HG02970 (cell line): ENCODE measurements around the gene HILPDA.
"Not testable (repeated sequence)": the region's sequence is repeated elsewhere in the genome, so short reads cannot be mapped to it uniquely, and the experiment has no call there.

ENCODE experiments used
- ATAC-seq: cut with Tn5 transposase; IDR thresholded peaks from one replicate; pipeline ENCODE4 v1.9.1; 2021; ENCODE audit warnings: mild to moderate bottlenecking, moderate library complexity, moderate number of reproducible peaks; ENCODE audit not compliant: unreplicated experiment, low FRiP score

HILPDA gene

DNA sequence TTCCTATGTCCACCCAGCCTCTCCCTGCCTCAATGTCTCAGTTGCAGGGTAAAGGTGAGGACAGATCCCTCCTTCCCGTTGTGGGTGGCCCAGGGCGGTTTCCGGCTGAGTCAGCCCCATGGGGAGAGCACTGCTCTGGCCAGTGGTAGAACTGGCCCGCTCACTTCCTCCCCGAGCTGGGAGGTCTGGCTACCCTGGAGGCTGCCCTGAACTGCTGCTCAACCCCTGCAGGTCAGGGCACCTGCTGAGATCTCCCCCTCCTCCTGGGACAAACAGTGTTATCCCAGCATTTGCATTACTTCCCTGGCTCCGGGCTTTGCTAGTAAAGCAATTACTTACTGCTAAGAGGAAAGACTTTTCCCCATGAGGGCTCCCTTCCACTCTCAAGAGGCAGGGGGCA, 24.5 kb upstream of the HILPDA start:
- no peak for ATAC-seq

DNA sequence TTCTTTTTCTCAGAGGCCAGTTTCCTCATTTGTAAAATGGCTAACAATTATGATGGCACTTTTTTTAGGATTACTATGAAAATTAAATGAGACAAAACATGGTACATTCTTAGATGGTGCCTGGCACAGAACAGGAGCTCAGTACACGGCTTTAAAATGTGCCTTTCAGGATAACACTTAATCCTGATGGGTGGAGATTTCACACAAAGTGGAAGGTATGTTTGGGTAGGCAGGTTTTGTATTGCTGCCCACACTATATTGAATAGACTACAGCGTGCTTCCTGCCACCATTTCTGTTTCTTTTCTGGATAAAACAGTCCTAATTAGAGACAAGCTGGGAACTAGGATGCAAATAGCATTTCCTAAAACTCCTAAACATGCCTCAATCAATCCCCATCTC, 23.9 kb upstream of the HILPDA start:
- ATAC-seq = no peak

DNA sequence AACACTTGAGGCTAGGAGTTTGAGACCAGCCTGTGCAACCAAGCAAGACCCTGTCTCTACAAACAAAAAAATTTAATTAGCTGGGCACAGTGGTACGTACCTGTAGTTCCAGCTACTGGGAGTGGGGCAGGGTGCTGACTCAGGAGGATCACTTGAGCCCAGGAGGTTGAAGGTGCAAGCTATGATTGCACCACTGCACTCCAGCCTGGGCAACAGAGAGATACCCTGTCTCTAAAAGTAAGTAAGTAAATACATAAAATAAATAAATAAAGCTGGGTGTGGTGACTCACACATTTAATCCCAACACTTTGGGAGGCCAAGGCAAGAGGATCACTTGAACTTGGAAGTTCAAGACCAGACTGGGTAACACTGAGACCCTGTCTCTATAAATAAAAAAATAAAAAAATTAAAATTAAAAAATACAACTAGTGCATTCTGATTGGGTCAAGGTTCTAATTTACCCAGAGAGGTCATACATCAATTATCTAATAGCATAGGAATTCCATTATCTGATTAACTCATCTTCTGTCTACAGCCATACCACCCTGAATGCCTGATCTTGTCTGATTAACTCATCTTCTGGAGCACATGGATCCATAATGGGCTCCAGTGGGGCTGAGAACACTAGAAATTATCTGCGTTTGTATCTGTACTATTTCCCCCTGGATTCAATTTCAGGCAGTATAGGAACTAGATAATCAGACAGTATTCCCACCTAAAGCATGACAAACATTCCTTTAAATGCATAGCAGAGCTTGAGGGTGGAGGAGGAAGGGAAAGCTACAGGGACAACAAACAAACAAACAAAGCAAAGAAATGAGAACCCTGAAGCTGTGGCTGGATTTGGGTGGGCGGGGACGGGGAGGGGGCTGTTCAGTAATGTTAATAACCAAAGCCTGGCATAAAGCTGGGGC, 21.0 kb upstream of the HILPDA start:
- no peak for ATAC-seq

DNA sequence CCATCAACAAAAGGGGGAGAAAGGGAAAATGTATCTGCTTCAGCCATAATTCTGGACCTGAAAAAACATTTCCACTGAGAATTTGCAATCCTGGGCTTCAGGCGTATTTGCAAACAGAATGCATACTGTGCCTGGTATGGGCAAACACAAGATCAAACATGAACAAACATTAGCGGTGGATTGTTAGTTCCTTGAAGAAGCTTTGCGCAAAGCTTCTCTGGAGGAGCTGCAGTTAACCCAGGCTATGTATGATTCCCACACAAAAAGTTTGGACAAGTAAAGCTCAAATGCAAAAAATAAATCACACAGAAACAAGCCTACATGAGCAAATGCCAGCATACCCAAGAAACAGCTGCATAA, 20.4 kb upstream of the HILPDA start:
- ATAC-seq = no peak

DNA sequence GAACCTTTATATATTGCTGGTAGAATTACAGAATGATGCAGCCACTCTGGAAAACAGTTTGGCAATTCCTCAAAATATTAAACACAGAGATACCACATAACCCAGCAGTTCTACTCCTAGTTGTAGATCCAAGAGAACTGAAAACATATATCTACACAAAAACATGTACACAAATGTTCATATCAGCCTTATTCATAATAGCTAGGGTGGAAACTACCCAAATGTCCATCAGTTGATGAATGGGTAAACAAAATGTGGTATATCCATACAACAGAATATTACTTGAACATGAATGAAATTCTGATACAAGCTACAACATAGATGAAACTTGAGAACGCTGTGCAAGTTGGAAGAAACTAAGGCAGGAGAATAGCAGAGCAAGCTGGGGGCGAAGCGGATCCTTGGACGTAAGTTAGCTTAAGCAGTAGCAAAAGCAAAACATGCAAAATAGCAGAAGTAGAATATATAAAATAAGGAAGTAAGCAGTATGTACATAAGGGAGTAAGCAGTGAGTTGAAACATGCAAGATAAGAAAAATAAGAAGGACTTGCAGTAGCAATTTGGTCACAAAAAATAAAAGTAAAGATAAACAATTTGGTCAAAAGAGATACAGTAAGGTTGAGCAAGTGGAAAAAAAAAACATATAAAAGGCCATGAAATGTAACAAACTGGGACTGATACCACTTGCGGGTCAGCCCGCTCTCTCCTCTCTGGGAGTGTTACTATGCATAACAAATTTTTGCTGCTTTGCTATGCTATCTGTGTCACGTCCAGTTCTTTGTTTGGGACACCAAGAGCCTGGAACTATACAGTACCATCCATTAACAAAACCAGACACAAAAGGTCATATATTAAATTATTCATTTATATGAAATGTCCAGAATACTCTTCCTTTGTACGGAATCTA, 18.0 kb upstream of the HILPDA start:
- no peak for ATAC-seq

DNA sequence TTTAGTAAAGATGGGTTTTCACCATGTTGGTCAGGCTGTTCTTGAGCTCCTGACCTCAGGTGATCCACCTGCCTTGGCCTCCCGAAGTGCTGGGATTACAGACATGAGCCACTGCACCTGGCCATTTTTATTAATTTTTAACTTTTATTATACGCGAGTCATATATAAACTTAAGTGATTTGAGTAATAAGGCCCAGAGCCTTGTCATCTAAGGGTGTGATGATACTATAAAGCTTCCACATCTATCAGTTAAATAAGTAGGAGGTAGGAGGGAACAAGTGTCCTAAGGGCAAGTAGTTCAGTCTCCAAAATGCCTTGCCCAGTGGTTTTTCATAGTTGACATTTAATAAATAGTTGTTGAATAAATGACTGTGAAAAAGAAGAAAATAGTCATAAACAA, 13.3 kb upstream of the HILPDA start:
- no peak for ATAC-seq

DNA sequence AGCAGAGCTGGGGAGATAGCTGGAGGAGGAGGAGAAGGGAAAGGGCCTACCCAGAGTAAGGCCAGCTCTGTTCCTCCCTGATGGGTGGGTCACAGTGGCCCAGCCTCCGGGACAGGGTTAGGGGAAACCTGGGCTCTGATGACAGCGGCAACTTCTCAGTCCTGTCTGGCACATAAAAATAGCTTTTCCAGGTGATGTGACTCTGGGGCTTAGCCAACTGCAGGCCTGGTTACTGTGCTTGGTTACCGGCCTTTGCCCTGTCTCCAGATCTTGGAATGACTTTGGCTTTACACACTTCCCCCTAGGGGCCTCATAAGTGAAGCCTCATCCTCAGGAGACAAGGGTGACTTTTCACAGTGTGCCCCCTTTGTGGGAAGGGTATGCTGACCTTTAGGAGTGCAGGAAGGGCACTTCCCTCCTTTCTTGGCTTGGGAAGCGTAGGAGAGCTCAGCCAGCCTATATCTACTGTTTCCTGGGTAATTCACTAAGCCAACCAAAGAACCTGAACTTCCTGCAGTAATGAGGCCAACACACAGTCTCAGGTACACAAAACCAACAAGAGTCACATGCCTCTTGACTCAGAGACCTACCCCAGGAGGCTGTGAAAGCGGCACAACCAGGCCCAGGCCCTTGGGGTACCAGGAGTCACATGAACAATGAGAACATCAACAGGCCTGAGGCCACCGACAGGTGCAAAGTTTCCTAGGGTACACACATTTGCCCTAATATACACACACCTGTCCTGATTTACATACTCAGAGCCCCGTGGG, 11.7 kb upstream of the HILPDA start:
- no peak for ATAC-seq

DNA sequence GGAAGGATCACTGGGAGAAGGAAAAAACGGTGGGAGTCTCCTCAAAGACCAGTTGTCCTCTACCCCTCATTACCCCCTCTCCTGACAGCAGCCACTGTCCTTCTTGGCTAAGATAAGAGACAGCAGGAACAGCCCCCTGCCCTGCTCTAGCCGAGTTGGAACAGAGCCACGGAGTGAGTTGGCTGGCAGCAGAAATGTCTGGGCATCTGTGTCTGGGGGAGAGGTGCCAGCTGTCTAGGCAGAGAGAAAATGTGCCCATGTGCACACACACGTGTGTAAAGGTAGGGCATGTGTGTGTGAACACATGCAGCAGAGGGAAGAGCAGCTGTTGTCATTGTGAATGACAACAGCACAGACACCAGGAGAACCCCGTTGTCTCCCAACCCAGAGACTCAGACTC, 9.4 kb upstream of the HILPDA start:
- ATAC-seq = no peak

DNA sequence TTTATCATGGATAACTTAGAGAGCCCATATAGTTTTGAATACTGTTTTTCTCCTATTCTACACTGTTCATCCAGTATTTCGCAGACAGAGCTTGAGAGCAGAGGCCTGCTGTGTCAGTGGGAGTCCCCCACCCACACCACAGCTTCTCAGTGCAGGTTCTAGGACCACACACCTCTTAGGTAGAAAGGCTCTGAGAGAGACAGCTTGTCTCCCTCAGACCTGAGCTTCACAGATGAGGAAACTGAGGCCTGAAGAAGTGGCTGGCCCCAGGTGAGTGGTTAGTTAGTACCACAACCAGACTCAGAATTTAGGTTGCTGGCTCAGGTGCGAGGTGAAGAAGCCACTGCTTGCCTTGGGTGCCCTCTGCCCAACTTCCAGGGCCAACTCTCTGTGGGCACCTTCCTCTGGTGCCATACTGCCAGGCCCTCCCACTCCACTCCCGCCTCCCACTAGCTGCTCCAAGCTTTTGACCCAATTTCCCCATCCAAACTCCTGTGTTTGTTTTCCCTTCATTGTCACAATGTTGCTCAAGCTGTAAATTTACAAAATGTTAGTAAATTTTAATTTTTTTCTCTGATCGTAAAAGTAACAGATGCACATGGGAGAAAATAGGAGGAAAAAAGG, 7.6 kb upstream of the HILPDA start:
- no peak for ATAC-seq

DNA sequence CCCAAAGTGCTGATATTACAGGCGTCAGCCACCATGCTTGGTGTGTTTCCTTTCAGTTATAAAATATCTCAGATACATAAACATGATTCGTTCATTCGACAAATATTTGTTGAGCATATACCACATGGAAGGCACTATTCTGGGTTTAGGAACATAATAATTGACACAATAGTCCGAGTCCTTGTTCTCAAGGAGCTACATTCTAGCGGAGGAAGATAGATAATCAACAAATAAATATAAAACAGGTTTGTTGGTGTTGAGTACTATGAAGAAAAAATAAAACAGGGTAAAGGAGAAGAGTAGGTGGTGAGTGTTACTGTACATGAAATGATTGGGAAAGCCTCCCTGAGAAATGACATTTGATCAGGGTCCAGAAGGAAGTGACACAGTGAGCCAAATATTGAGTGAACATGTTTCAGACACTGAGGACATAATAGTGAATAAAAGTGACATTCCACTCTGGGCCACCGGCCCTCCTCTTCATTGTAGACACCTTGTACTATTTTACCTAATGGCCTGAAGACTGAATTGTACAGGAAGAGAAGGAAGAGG, 6.9 kb upstream of the HILPDA start:
- no peak for ATAC-seq

DNA sequence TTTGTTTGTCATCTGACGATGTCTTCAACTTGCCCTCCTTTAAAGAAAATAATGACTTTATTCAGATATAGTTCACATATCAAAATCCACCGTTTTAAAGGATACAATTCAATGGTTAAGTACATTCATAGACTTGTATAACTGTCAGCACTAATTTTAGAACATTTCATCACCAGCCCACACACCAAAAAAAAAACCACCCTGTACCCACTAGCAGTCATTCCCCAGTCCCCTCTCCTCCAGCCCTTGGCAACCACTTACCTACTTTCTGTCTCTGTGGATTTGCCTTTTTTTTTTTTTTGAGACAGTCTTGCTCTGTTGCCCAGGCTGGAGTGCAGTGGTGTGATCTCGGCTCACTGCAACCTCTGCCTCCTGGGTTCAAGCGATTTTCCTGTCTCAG, 5.3 kb upstream of the HILPDA start:
- ATAC-seq = no peak

DNA sequence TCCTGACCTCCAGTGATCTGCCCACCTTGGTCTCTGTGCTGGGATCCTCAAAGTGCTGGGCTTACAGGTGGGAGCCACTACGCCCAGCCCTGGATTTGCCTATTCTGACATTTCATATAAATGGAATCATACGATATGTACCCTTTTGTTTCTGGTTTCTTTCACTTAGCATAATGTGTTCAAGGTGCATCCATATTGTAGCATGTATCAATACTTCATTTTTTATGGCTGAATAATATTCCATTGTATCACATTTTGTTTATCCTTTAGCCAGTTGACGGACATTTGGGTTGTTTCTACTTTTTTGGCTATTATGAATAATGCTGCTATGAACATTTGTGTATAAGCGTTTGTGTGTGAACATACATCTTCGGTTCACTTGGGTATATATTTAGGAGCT, 4.8 kb upstream of the HILPDA start:
- no peak for ATAC-seq

DNA sequence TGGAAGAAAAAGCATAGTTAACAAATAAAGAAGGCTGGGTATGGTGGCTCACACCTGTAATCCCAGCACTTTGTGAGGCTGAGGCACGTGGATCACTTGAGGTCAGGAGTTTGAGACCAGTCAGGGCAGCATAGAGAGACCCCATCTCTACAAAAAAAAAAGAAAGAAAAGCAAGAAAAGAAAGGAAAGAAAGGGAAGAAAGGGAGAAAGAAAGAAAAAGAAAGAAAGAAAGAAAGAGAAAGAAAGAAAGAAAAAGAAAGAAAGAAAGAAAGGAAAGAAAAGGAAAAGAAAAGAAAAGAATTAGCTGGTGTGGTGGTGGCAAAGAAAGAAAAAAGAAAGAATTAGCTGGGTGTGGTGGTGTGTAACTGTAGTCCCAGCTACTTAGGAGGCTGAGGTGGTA, 3.1 kb upstream of the HILPDA start:
- ATAC-seq = no peak

DNA sequence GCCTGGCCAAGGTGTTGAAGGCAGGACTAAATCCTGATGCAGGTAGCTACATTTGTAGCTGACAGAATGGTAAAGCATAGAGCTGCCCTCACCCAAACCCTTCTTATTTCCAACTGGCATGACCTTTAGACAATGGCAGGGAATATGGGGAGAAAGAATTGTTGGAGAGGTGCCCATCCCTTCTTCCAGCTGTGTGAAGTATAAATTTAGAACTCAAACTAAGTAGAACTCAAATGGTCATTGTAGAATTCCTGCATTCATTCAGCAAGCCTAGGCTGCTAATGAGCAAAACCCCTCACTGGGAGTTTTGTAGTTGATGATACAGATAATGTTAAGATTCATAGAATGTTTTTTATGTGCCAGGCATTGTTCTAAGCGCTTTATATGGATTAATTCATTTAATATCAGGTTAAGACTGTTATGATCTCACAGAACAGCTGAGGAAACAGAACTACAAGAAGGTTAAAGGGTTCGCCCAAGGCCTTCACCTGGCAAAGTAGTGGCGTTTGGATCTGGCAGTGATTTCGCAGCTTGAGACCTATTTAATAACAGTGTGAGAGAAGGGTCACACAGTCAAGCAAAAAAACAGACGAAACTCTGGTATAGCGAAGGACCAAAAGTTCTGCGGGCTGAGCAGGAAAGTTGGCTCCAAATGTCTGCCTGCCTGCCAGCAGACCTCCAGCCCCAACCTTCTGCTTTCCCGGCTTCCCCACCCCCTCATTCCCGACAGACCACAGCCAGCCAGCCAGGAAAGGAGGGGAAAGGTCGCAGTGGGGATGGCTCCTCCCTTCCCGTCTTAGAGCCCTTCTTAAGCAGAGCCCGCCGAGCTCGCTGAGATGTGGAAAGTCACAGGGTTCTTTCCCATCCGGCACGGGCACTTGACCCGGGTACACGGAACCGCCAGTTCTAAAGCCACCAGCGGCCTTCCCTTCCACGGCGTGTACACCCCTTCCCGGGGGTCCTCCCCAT, 1.6 kb upstream of the HILPDA start:
- ATAC-seq = no peak

DNA sequence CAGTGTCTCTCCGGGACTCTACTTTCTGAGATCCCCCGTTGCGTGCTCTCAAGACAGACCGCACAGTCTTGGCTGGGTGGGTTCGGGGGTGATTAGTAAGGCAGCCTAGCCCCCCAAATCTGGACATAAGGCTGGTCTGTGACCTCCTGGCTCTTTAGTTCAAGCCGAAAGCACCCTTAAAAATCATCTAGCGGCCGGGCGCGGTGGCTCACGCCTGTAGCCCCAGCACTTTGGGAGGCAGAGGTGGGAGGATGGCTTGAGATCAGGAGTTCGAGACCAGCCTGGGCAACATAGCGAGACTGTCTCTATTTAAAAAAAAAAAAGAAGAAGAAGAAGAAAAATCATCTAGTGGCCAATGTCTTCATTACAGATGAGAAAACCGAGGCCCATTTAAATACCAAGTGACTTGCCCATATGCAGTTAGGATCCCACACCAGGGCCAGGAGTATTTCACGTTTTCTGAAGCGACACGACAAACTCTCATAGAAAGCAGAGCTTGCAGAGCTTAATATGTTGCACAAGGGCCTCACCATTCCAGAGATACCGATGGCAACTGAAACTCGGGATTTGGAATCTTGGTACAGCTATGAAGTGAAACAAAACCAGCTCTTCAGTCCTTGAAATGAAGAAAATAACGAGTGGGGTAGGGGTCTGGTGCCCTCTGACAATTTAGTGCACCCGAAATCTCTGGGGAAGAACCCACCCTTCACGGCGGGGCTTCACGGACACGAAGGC, 703 bp upstream of the HILPDA start:
- no peak for ATAC-seq

DNA sequence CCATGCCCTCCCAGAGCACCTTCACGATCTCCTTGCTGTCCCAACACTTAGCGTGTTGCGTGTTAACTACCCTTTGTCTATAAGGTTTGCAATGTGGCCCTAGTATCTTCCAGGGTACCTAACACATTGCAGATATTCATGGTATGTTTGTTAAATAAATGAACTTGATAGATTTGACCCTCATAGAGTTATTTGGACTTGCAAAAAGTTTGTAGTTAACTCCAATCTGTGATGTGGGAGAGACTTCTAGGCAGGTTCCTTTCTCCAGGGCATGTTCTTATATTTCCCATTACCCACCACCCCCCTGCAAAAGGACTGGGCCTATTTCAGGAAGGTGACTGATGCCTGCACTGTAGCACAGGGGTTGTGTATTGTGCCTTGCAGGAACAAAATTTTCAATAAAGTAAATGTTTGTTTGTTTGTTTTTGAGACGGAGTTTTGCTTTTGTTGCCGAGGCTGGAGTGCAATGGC, 612 bp downstream of the HILPDA start:
- ATAC-seq = no peak

DNA sequence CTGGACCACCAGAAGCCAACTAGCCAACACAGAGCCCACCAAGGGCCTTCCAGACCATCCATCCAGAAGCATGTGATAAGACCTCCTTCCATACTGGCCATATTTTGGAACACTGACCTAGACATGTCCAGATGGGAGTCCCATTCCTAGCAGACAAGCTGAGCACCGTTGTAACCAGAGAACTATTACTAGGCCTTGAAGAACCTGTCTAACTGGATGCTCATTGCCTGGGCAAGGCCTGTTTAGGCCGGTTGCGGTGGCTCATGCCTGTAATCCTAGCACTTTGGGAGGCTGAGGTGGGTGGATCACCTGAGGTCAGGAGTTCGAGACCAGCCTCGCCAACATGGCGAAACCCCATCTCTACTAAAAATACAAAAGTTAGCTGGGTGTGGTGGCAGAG, 1.7 kb downstream of the HILPDA start:
- ATAC-seq = not testable (repeated sequence)

DNA sequence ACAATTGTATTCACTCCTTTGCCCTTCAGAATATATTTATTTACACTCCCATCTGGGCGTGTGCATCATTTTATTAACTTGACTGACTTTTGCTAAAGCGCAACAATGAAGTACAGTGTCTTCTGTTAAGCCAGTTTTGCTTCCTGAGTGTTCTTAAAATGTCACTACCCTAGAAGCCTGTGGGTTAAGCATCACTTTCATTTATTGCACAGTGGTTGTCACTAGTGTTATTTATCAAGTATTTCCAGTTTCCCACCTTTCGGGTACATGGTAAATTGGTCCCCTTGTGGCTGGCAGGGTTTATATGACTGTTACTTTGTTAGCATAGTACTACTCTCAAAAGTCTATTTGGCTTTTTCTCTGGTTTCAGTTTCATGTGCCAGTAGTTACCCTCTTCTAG, 3.3 kb downstream of the HILPDA start:
- ATAC-seq = no peak
